Naive thymus-derived CD4-positive, alpha-beta T cell (primary cell): ENCODE measurements around the gene PRSS33. TPM values are rescaled to one million over a fixed set of nuclear protein-coding genes. Genes with fewer than 3 reads are reported as not detected.

Experiments
- ATAC-seq: fragments of 150-1000 bp; cut with Tn5 transposase; 2 replicates; pipeline ENCODE4 v1.10.0; 2021; ENCODE audit warnings: mild to moderate bottlenecking, moderate library complexity
- CTCF ChIA-PET: fragments of 350-600 bp; sonication (Branson Sonifier 250); formaldehyde crosslinking; loops from one replicate; lab custom pipeline; 2021; ENCODE audit warnings: antibody characterized with exemption; lab: Charles Lee
- POLR2A ChIA-PET: fragments of 350-600 bp; sonication (Branson Sonifier 250); formaldehyde crosslinking; loops from one replicate; lab custom pipeline; 2021; ENCODE audit warnings: antibody characterized with exemption, inconsistent platforms; lab: Charles Lee
- DNase-seq, 9 donors: peaks; one replicate each; pipeline versions ENCODE4 v3.0.0 to v3.0.0-alpha.2; 2020 to 2022; ENCODE audit warnings: mixed read lengths in 1 of 9
- H3K27ac ChIP-seq: one replicate; pipeline ENCODE4 v1.7.0; 2013; ENCODE audit warnings: mild to moderate bottlenecking, low read depth, low read length, moderate library complexity
- H3K27me3 ChIP-seq, 2 donors: one replicate each; pipeline ENCODE4 v1.7.0; 2013; ENCODE audit warnings: low read length in 2 of 2, mild to moderate bottlenecking in 2 of 2, moderate library complexity in 2 of 2; ENCODE audit not compliant: control insufficient read depth in 2 of 2, insufficient read depth in 2 of 2
- H3K36me3 ChIP-seq, 3 experiments: 1 replicate in 2 of 3; 2 replicates in 1 of 3; pipeline ENCODE4 v1.7.0; 2013; ENCODE audit warnings: low read length in 3 of 3, mild to moderate bottlenecking in 3 of 3, moderate library complexity in 1 of 3; ENCODE audit not compliant: insufficient read depth in 3 of 3, control insufficient read depth in 2 of 3
- H3K4me1 ChIP-seq, 2 donors: one replicate each; pipeline ENCODE4 v1.7.0; 2013; ENCODE audit warnings: low read length in 2 of 2, mild to moderate bottlenecking in 2 of 2, moderate library complexity in 1 of 2; ENCODE audit not compliant: control insufficient read depth in 2 of 2, insufficient read depth in 2 of 2
- H3K4me3 ChIP-seq: 2 replicates; pipeline ENCODE4 v1.7.0; 2013; ENCODE audit warnings: mild to moderate bottlenecking, low read length
- H3K9me3 ChIP-seq, 3 experiments: 1 replicate in 2 of 3; 2 replicates in 1 of 3; pipeline ENCODE4 v1.7.0; 2013; ENCODE audit warnings: low read length in 3 of 3; ENCODE audit not compliant: control insufficient read depth in 2 of 3
- H3K27ac Mint-ChIP-seq, 9 donors: one replicate each; pipeline ENCODE4 v1.8.0; 2020 to 2022; ENCODE audit warnings: mixed read lengths in 9 of 9, mild to moderate bottlenecking in 8 of 9, moderate library complexity in 5 of 9, inconsistent platforms in 2 of 9
- H3K27me3 Mint-ChIP-seq, 5 donors: one replicate each; pipeline ENCODE4 v1.8.0; 2021 to 2022; ENCODE audit warnings: mixed read lengths in 5 of 5, mild to moderate bottlenecking in 1 of 5
- H3K36me3 Mint-ChIP-seq, 5 donors: one replicate each; pipeline ENCODE4 v1.8.0; 2020 to 2022; ENCODE audit warnings: mixed read lengths in 5 of 5, mild to moderate bottlenecking in 3 of 5, inconsistent platforms in 1 of 5
- H3K4me1 Mint-ChIP-seq, 7 donors: one replicate each; pipeline ENCODE4 v1.8.0; 2020 to 2022; ENCODE audit warnings: mixed read lengths in 7 of 7, mild to moderate bottlenecking in 3 of 7, inconsistent platforms in 1 of 7
- H3K4me3 Mint-ChIP-seq, 10 donors: one replicate each; pipeline ENCODE4 v1.8.0; 2020 to 2022; ENCODE audit warnings: mild to moderate bottlenecking in 10 of 10, mixed read lengths in 10 of 10, moderate library complexity in 6 of 10, inconsistent platforms in 2 of 10
- H3K9me3 Mint-ChIP-seq, 11 donors: one replicate each; pipeline ENCODE4 v1.8.0; 2020 to 2022; ENCODE audit warnings: mixed read lengths in 11 of 11, mild to moderate bottlenecking in 4 of 11, inconsistent platforms in 1 of 11, moderate library complexity in 1 of 11
- intact Hi-C, 2 donors: fragments of 100-400 bp; cut with micrococcal nuclease; formaldehyde crosslinking; loops; one replicate each; pipeline ENCODE4 v1.15.1; 2023
- polyA plus RNA-seq, 2 donors: library from polyadenylated mRNA; unstranded; fragments of 300-500 nt; fragmentation: Illumina TruSeq; gene quantifications; one replicate each; pipeline ENCODE4 v1.2.3, GENCODE V29; 2021
- total RNA-seq, 6 experiments: library from RNA in 5 of 6; stranded (reverse) in 5 of 6; gene quantifications; 1 replicate in 5 of 6; 2 replicates in 1 of 6; pipeline ENCODE4 v1.2.3 and lab custom pipeline; 2021 to 2026

Gene PRSS33
- total and polyA plus RNA-seq, 7 experiments from 2014 or later = 0.19 TPM; not detected in 6

GRCh38 chr16:2826591-2827373, 39.4 kb upstream of the PRSS33 start:
- H3K36me3 Mint-ChIP-seq = peaks cover 0 to 1% (median 0%) of the 10 kb centered on the region in 5 donors
- peaks cover 0 to 6% (median 0%) of the 10 kb centered on the region in 7 donors for H3K4me1 Mint-ChIP-seq
- Histone ChIP-seq H3K27ac (no peak overlapping the region), H3K4me1 (no peaks in the 10 kb centered on the region), H3K9me3 (no peaks in the 10 kb centered on the region), H3K36me3 (no peaks in the 10 kb centered on the region), H3K4me3 (no peak overlapping the region), H3K27me3 (no peaks in the 10 kb centered on the region)
- ChIA-PET CTCF (no interaction called here), POLR2A (no interaction called here)
- no peaks in the 10 kb centered on the region for H3K9me3 Mint-ChIP-seq
- H3K27ac Mint-ChIP-seq = no peak overlapping the region
- H3K4me3 Mint-ChIP-seq = no peak overlapping the region
- intact Hi-C loops = no loop called here
- no peak for DNase-seq
- peaks cover 0 to 8% (median 0%) of the 10 kb centered on the region in 5 donors for H3K27me3 Mint-ChIP-seq
- no peak for ATAC-seq

- ChIA-PET CTCF (no interaction called here), POLR2A (no interaction called here)
- Mint-ChIP-seq H3K9me3 (no peaks in the 10 kb centered on the region), H3K4me3 (no peak overlapping the region), H3K4me1 (peaks cover 0 to 4% (median 0%) of the 10 kb centered on the region in 7 donors), H3K36me3 (no peaks in the 10 kb centered on the region), H3K27me3 (peaks cover 0 to 6% (median 0%) of the 10 kb centered on the region in 5 donors), H3K27ac (no peak overlapping the region)
- no peak for ATAC-seq
- H3K4me1 ChIP-seq = no peaks in the 10 kb centered on the region
- DNase-seq = no peak
- no peaks in the 10 kb centered on the region for H3K27me3 ChIP-seq
- no peak overlapping the region for H3K27ac ChIP-seq
- no peaks in the 10 kb centered on the region for H3K36me3 ChIP-seq
- intact Hi-C loops = no loop called here
- H3K9me3 ChIP-seq = no peaks in the 10 kb centered on the region
- H3K4me3 ChIP-seq = no peak overlapping the region
Observed at GRCh38 chr16:2825906-2826305, 38.5 kb upstream of the PRSS33 start.

GRCh38 chr16:2825049-2825742, 37.8 kb upstream of the PRSS33 start:
- Mint-ChIP-seq H3K4me3 (no peak overlapping the region), H3K36me3 (no peaks in the 10 kb centered on the region), H3K9me3 (no peaks in the 10 kb centered on the region), H3K4me1 (no peaks in the 10 kb centered on the region), H3K27me3 (peaks cover 0 to 6% (median 0%) of the 10 kb centered on the region in 5 donors), H3K27ac (no peak overlapping the region)
- no peaks in the 10 kb centered on the region for H3K27me3 ChIP-seq
- intact Hi-C loops = no loop called here
- ChIA-PET POLR2A (no interaction called here), CTCF (no interaction called here)
- H3K36me3 ChIP-seq = no peaks in the 10 kb centered on the region
- no peaks in the 10 kb centered on the region for H3K9me3 ChIP-seq
- ATAC-seq = no peak
- no peaks in the 10 kb centered on the region for H3K4me1 ChIP-seq
- DNase-seq = no peak
- H3K27ac ChIP-seq = no peak overlapping the region
- no peak overlapping the region for H3K4me3 ChIP-seq

GRCh38 chr16:2824626-2825025, 37.3 kb upstream of the PRSS33 start:
- no peak overlapping the region for H3K4me3 ChIP-seq
- H3K9me3 Mint-ChIP-seq = no peaks in the 10 kb centered on the region
- no peak overlapping the region for H3K4me3 Mint-ChIP-seq
- no peaks in the 10 kb centered on the region for H3K4me1 ChIP-seq
- no peaks in the 10 kb centered on the region for H3K36me3 Mint-ChIP-seq
- H3K27me3 Mint-ChIP-seq = peaks cover 0 to 6% (median 0%) of the 10 kb centered on the region in 5 donors
- H3K9me3 ChIP-seq = no peaks in the 10 kb centered on the region
- intact Hi-C loops = no loop called here
- DNase-seq (no peak), ATAC-seq (no peak)
- no peaks in the 10 kb centered on the region for H3K4me1 Mint-ChIP-seq
- no peak overlapping the region for H3K27ac ChIP-seq
- no peak overlapping the region for H3K27ac Mint-ChIP-seq
- ChIA-PET POLR2A (no interaction called here), CTCF (no interaction called here)
- no peaks in the 10 kb centered on the region for H3K27me3 ChIP-seq
- H3K36me3 ChIP-seq = no peaks in the 10 kb centered on the region

- peaks cover 0 to 6% (median 0%) of the 10 kb centered on the region in 5 donors for H3K27me3 Mint-ChIP-seq
- no peaks in the 10 kb centered on the region for H3K9me3 ChIP-seq
- no peak overlapping the region for H3K27ac ChIP-seq
- intact Hi-C loops = no loop called here
- no peak for DNase-seq
- H3K27me3 ChIP-seq = no peaks in the 10 kb centered on the region
- H3K27ac Mint-ChIP-seq = no peak overlapping the region
- no peak overlapping the region for H3K4me3 Mint-ChIP-seq
- no peaks in the 10 kb centered on the region for H3K9me3 Mint-ChIP-seq
- ATAC-seq = no peak
- CTCF ChIA-PET = interaction anchor here (0.6 kb wide), 1 partner anchor 90 kb away, joined by 4 read pairs; the partner anchor contains the start of gene FLYWCH1
- H3K36me3 Mint-ChIP-seq = no peaks in the 10 kb centered on the region
- H3K4me1 ChIP-seq = no peaks in the 10 kb centered on the region
- H3K4me3 ChIP-seq = no peak overlapping the region
- H3K36me3 ChIP-seq = no peaks in the 10 kb centered on the region
- no peaks in the 10 kb centered on the region for H3K4me1 Mint-ChIP-seq
- POLR2A ChIA-PET = interaction anchor here (0.5 to 1.4 kb wide), 2 partner anchors 44 to 46 kb away, joined by 3 to 6 read pairs; partner anchors contain the start of gene ELOB
Observed at GRCh38 chr16:2822496-2822895, 35.1 kb upstream of the PRSS33 start.

GRCh38 chr16:2822158-2822495, 34.8 kb upstream of the PRSS33 start:
- H3K27ac ChIP-seq = no peak overlapping the region
- intact Hi-C loops = no loop called here
- DNase-seq (no peak), ATAC-seq (no peak)
- Mint-ChIP-seq H3K4me3 (no peak overlapping the region), H3K27me3 (peaks cover 0 to 6% (median 0%) of the 10 kb centered on the region in 5 donors), H3K27ac (no peak overlapping the region), H3K4me1 (no peaks in the 10 kb centered on the region), H3K9me3 (no peaks in the 10 kb centered on the region), H3K36me3 (no peaks in the 10 kb centered on the region)
- H3K4me3 ChIP-seq = no peak overlapping the region
- H3K9me3 ChIP-seq = no peaks in the 10 kb centered on the region
- no peaks in the 10 kb centered on the region for H3K4me1 ChIP-seq
- H3K36me3 ChIP-seq = no peaks in the 10 kb centered on the region
- H3K27me3 ChIP-seq = no peaks in the 10 kb centered on the region
- CTCF ChIA-PET = interaction anchor here (0.6 kb wide), 1 partner anchor 90 kb away, joined by 4 read pairs; the partner anchor contains the start of gene FLYWCH1
- POLR2A ChIA-PET = interaction anchor here (0.5 to 1.4 kb wide), 2 partner anchors 44 to 45 kb away, joined by 3 to 6 read pairs; partner anchors contain the start of gene ELOB
